Fibroblast of pulmonary artery (primary cell): ENCODE measurements around the gene ELL.
"Not testable (repeated sequence)": the region's sequence is repeated elsewhere in the genome, so short reads cannot be mapped to it uniquely, and the experiment has no call there.

ENCODE experiments used
- DNase-seq: peaks from one replicate; pipeline ENCODE4 v3.0.0-alpha.2; 2010; ENCODE audit warnings: low read depth
- H3K4me3 ChIP-seq: replicated peaks from 2 replicates; pipeline ENCODE4 v1.5.1; 2011; ENCODE audit warnings: low read depth, mild to moderate bottlenecking, control low read depth, low read length, moderate library complexity
- TF ChIP-seq, protein P1 (sequence below): IDR thresholded peaks from 2 replicates; pipeline ENCODE4 v1.5.1; 2011; ENCODE audit warnings: mild to moderate bottlenecking, control low read depth, low read length, inconsistent platforms; ENCODE audit errors: missing control alignments

ELL gene

DNA sequence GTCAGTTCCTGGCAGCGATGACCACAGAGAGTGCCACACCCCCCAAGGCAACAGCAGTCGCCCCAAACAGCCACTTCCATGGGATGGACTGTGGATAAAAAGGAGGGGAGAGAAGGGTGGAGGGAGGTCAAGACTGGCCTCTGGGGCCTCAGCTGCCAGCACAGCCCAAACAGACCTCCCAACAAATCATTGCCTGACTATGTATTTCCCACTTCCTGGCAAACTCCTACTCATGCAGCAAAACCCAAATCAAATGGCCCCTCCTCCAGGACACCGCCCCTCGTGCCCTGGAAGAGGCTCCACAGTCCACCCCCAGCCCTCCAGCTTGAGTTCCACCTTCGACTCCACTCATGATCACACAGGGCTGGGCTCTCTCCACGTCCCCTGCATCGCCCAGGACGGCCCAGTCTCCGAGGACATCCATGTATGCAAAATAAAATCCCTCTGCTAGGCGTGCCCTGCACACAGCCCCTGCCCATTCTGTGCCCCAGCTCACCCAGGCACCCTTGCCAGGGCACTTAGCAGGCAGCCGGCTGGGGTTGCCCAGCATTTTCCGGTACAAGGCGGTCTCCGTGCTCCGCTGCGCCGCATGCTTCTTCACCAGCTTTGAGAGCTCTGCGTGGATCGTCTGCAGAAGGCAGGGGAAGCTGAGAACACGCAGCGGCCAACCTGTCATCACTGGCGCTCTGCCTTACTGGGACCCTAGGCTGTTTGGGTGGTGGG, 10.5 kb upstream of the ELL start:
- TF ChIP-seq, protein P1, sequence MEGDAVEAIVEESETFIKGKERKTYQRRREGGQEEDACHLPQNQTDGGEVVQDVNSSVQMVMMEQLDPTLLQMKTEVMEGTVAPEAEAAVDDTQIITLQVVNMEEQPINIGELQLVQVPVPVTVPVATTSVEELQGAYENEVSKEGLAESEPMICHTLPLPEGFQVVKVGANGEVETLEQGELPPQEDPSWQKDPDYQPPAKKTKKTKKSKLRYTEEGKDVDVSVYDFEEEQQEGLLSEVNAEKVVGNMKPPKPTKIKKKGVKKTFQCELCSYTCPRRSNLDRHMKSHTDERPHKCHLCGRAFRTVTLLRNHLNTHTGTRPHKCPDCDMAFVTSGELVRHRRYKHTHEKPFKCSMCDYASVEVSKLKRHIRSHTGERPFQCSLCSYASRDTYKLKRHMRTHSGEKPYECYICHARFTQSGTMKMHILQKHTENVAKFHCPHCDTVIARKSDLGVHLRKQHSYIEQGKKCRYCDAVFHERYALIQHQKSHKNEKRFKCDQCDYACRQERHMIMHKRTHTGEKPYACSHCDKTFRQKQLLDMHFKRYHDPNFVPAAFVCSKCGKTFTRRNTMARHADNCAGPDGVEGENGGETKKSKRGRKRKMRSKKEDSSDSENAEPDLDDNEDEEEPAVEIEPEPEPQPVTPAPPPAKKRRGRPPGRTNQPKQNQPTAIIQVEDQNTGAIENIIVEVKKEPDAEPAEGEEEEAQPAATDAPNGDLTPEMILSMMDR, result no peak
- DNase-seq, result no peak
- H3K4me3 ChIP-seq, result no peak overlapping the region

DNA sequence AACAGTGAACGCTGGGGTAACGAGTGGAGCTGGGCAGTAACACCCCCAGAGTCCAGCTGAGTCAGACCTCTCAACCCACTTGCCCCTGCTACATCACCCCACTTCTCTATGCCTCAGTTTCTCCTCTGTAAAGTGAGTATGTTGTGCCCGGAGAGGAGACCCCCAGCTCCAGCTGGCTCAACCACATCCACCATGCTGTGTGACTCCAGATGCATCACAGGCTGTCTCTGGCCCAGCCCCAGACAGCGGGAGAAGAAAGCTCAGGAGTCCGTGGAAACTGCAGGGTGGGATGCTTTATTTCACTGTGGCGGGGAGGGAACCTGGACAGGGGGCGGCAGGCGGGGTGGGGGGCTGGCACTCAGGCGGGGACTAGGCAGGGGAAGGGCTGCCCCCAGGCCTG, 9.6 kb upstream of the ELL start:
- no peak for DNase-seq
- no peak overlapping the region for H3K4me3 ChIP-seq
- TF ChIP-seq, protein P1, result no peak

DNA sequence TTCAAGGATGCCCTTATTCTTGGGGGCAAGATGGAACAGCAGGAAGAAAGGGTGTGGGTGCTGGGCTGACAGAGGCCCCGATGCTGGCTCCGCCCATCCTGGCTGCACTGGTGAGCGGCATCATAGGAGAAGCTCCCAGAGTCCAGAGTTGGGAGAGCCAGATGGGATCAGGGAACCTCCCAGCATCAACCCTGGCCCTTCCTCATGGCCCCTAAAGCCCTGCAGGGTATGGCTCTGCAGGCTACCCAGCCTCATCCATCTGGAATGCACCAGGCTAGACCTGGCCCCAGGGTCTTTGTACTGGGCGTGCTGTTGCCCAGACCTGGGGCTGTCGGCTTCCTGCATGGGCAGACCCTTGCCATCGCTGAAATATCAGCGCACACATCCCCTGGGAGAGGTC, 7.9 kb upstream of the ELL start:
- TF ChIP-seq, protein P1, result no peak
- DNase-seq, result no peak
- no peak overlapping the region for H3K4me3 ChIP-seq

DNA sequence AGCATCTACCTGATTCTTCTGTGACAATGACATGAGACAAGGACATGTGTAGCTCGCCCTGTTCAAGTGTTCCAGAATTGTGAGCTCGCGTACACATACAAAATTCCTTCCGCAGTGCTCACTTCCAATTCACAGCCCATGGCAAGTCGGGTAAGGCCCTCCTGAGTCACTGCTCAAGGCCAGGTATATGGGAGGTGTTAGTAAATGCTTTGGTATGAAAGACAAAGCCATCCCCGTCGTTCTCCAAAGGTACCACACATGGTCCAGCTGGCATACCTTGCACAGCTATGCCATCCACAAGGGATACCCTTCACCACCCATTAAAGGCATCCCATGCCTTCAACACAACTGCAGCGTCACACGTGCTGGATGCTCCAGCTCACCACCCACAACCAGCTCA, 4.4 kb upstream of the ELL start:
- no peak overlapping the region for H3K4me3 ChIP-seq
- TF ChIP-seq, protein P1, result no peak
- DNase-seq, result no peak

DNA sequence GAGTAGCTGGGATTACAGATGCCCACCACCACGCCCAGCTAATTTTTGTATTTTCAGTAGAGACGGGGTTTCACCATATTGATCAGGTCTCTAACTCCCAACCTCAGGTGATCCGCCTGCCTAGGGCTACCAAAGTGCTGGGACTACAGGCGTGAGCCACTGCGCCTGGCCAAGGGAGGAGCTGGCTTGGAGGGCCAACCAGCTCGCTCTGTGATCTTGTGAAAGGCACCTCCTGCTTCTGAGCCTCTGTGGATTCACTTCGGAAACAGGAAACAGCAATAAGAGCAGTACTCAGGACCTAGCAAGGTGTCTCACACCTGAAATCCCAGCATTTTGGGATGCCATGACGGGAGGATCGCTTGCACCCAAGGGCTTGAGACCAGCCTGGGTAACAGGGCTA, 2.0 kb upstream of the ELL start:
- no peak overlapping the region for H3K4me3 ChIP-seq
- TF ChIP-seq, protein P1, result no peak
- DNase-seq, result no peak

DNA sequence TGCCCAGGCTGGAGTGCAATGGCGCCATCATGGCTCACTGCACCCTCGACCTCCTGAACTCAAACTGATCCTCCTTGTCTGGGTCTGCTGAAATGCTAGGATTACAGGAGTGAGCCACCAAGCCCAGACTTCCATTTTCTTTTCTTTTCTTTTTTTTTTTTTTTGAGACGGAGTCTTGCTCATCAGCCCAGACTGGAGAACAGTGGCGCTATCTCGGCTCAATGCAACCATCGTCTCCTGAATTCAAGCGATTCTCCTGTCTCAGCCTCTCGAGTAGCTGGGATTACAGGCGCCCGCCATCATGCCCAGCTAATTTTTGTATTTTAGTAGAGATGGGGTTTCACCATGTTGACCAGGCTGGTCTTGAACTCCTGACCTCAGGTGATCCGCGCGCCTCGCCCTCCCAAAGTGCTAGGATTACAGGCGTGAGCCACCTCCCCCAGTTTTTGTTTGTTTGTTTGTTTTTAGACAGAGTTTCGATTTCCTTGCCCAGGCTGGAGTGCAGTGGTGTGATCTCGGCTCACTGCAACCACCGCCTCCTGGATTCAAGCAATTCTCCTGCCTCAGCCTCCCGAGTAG, 1.1 kb upstream of the ELL start:
- H3K4me3 ChIP-seq, result peak overlapping the region; percentile 12
- DNase-seq, result not testable (repeated sequence)

DNA sequence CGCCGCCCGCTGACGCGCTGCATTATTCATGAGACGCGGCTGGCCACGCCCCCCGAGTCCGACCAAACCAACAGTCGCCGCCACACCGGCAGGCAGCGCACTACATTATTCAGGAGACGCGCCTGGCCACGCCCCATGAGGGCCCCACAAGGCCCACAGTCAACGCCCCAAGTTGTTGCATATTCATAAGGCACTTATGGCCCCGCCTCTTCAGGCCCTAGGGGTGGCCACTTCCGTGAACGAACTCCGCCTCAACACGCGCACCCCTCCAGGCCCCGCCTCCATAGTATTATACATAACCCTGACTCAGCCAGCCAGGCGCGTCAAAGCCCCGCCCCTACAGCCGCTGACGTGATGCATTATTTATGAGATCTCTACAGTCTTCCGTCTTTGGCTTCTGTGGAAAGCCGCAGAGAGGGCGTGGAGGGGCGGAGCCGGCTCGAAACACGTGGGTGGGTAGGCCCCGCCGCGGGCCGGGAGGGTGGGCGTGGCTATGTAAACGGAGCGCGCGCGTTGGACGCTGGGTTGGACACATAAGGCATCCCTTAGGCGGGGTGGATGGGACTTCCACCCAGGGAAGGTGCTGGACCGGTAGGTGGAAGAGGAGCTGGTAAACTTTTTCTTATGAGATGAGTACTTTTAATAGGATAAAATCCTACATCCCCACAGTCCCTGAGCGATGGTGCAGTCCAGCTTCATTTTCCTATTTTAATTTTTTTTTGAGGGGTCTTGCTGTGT, 423 bp upstream of the ELL start:
- TF ChIP-seq, protein P1, result peak; percentile 8
- peak overlapping the region; percentile 97 for H3K4me3 ChIP-seq
- DNase-seq, result peak; percentile 100
